ENCODE results near the gene RAET1L. TPM values are rescaled to one million over a fixed set of nuclear protein-coding genes. Genes with fewer than 3 reads are reported as not detected.
A peak's percentile ranks its signal among the peaks of the same experiment; 100 is the strongest.
"Not testable (repeated sequence)": the region's sequence is repeated elsewhere in the genome, so short reads cannot be mapped to it uniquely, and the experiment has no call there.

The RAET1L gene
- total and polyA plus RNA-seq, 4 experiments from 2014 or later: not detected

DNA sequence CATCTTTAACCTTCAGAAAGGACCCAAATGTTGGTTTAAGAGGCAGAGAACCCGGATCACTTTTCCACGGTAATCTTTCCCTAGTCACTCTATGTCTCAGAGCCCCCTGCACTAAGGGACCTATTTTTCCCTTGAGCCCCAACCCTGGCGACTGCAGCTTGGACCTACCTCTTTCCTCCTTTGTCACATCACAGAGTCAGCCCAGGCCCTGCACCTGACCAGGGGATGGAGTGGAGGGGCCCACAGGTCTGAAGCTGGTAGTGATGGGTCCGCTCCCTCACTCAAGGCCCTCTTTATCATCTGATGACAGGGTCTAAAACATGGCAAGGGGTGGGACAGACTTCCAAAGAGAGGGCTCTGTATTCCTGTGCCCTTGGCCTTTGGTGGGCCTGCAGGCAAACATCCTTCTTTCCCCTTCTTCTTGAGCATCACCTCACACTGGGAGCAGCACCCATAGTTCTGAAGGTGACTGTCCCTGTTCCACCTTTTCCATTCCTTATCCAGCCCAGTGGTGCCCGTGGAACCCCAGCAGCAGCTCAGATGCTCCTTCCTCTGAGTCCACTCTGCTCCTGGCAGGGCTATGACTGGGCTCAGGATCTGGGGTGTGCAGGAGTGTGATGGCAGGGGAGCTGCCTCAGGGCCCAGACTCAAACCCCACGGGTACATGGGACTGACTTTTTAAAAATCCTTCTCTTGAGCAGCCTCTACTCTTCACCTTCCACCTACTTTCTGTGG lies 6.3 kb downstream of the RAET1L start:
- H3K27me3 Mint-ChIP-seq: peaks cover 37 to 55% of the 10 kb centered on the region in 2 donors
- DNase-seq: no peak
- Histone ChIP-seq H3K4me1 (ENCODE audit: insufficient read depth, low read length) (peaks cover 8% of the 10 kb centered on the region), H3K27ac (ENCODE audit: low read depth, low read length) (no peak overlapping the region), H3K4me3 (ENCODE audit: low read length in 2 of 2) (no peak overlapping the region), H3K36me3 (ENCODE audit: insufficient read depth, low read length) (no peaks in the 10 kb centered on the region), H3K9me3 (ENCODE audit: control insufficient read depth in 1 of 2, low read length in 2 of 2) (no peaks in the 10 kb centered on the region), H3K27me3 (ENCODE audit: insufficient read depth, low read length) (peaks cover 9% of the 10 kb centered on the region)
- no peak overlapping the region for H3K4me3 Mint-ChIP-seq
- H3K9me3 Mint-ChIP-seq: no peaks in the 10 kb centered on the region
- intact Hi-C loops (cut with micrococcal nuclease): no loop called here
- no peaks in the 10 kb centered on the region for H3K36me3 Mint-ChIP-seq
- CTCF ChIA-PET (ENCODE audit: partially characterized antibody): interaction anchor here (3.4 kb wide), 1 partner anchor 87 kb away, joined by 25 read pairs; no protein-coding TSS in a partner anchor
- peaks cover 6 to 24% (median 8%) of the 10 kb centered on the region in 4 donors for H3K4me1 Mint-ChIP-seq
- no peak overlapping the region for H3K27ac Mint-ChIP-seq
- POLR2A ChIA-PET (ENCODE audit: partially characterized antibody): no interaction called here

DNA sequence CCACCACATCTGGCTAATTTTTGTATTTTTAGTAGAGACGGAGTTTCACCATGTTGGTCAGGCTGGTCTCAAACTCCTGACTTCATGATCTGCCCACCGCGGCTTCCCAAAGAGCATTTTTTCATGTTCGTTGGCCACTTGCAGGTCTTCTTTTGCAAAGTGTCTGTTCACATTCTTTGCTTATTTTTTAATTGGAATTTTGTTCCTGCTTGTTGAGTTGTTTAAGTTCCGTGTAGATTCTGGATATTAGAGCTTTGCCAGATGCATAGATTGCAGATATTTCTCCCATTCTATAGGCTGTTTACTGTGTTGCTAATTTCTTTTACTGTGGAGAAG lies 8.2 kb downstream of the RAET1L start:
- not testable (repeated sequence) for H3K9me3 Mint-ChIP-seq; H3K36me3 ChIP-seq (ENCODE audit: insufficient read depth, low read length); H3K27ac Mint-ChIP-seq; H3K9me3 ChIP-seq (ENCODE audit: control insufficient read depth in 1 of 2, low read length in 2 of 2); H3K4me1 ChIP-seq (ENCODE audit: insufficient read depth, low read length); H3K4me3 ChIP-seq (ENCODE audit: low read length in 2 of 2); H3K4me3 Mint-ChIP-seq; H3K36me3 Mint-ChIP-seq; H3K27ac ChIP-seq (ENCODE audit: low read depth, low read length); DNase-seq
- Mint-ChIP-seq H3K27me3 (peaks cover 50 to 62% of the 10 kb centered on the region in 2 donors), H3K4me1 (peaks cover 8 to 28% (median 12%) of the 10 kb centered on the region in 4 donors)
- ChIA-PET POLR2A (ENCODE audit: partially characterized antibody) (interaction anchor here (1.0 to 1.3 kb wide), 2 partner anchors 79 to 81 kb away, joined by 3 to 4 read pairs; no protein-coding TSS in a partner anchor), CTCF (ENCODE audit: partially characterized antibody) (interaction anchor here (0.7 to 3.4 kb wide), 17 partner anchors 8 to 193 kb away, joined by 3 to 28 read pairs (median 7); partner anchors contain the start of gene RAET1L)
- peaks cover 19% of the 10 kb centered on the region for H3K27me3 ChIP-seq (ENCODE audit: insufficient read depth, low read length)
- intact Hi-C loops (cut with micrococcal nuclease): loop anchor here (2.0 kb wide), 2 partner anchors 182 to 452 kb away; no protein-coding TSS in a partner anchor

DNA sequence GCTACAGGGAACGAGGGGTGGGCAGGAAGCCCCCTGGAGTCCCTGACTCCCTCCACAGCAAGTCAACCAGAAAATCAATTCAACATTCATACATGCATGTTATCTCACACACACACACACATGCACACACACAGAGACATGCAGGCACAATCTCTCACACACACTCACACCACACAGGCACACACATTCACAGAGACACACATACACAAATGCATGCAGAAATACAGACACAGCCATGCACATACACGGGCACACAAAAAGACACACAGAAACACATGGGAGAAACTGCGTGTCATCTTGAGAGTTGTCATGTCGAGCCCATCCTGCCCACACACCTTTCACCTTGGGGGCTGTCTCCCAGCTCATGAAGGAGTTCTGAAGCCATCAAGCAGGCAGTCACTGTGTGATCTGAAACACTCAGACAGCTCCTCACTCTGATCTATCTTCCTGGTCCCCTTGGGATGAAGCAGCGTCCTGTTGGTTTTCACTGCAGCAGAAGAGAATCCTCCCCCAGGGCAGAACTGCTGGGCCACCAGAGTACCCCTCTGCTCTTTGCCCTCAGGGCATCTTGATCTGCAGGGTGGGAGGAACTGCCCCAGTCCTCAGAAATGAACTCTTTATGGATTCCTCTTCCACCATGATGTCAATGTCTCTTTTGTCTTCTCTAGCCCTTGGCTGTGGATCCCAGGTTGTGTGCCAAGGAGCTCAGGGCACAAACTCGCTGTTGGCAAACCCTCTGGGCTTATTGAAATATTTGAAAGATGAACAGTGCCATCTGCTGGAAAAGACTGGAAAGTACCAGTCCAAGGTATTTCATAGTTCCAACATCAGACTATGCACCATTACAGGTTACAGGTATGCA lies 8.8 kb downstream of the RAET1L start:
- ChIA-PET POLR2A (ENCODE audit: partially characterized antibody) (interaction anchor here (0.8 to 1.3 kb wide), 3 partner anchors 9 to 80 kb away, joined by 3 to 4 read pairs (median 3); no protein-coding TSS in a partner anchor), CTCF (ENCODE audit: partially characterized antibody) (interaction anchor here (0.6 to 3.4 kb wide), 19 partner anchors 9 to 193 kb away, joined by 3 to 28 read pairs (median 6); partner anchors contain the start of gene RAET1L)
- Histone ChIP-seq H3K4me3 (ENCODE audit: low read length in 2 of 2) (no peak overlapping the region), H3K36me3 (ENCODE audit: insufficient read depth, low read length) (no peaks in the 10 kb centered on the region), H3K4me1 (ENCODE audit: insufficient read depth, low read length) (peaks cover 8% of the 10 kb centered on the region), H3K27me3 (ENCODE audit: insufficient read depth, low read length) (peaks cover 19% of the 10 kb centered on the region), H3K27ac (ENCODE audit: low read depth, low read length) (no peak overlapping the region), H3K9me3 (ENCODE audit: control insufficient read depth in 1 of 2, low read length in 2 of 2) (no peaks in the 10 kb centered on the region)
- Mint-ChIP-seq H3K9me3 (no peaks in the 10 kb centered on the region), H3K4me1 (peaks cover 8 to 28% (median 12%) of the 10 kb centered on the region in 4 donors), H3K27ac (peak overlapping the region in 3 of 7 donors; percentile 32 to 50 (median 47)), H3K4me3 (peak overlapping the region in 2 of 8 donors; percentile 13 to 26), H3K36me3 (no peaks in the 10 kb centered on the region), H3K27me3 (peaks cover 52 to 66% of the 10 kb centered on the region in 2 donors)
- intact Hi-C loops (cut with micrococcal nuclease): loop anchor here (1.0 to 2.0 kb wide), 3 partner anchors 82 to 452 kb away; no protein-coding TSS in a partner anchor
- DNase-seq: peak; percentile 60 to 79 (median 72)

DNA sequence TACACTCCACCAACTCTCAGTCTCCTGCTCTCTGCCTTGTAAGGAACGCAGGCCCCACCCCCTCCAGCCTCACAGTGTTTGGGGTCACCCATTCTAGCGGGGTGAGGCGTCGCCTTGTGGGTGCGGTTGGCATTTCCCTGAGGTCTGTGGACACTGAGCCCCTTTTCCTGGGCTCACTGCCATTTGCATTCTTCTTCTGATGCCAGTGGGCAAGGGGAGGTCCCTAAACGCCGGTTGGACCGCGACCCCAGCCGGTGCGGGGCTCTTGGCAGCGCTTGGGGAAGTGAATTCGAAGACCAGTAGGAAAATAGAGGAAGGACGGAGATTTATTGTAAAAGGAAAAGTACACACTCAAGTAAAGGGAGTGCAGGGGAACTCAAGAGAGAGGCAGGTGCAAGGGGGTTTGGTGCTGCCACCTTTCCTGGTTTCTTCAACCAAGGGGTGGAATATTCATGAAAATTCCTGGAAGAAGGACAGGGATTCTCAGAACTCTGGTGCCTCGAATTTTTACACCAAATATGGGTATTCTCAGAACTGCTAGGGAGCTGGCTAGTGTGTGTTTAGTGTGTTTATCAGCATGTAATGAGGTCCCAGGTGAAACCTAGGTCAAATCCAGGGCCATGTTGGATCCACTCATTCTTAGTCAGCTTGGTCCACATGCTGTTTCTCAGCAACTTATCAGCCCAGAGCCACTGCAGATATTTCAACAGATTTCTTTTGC lies 9.9 kb downstream of the RAET1L start:
- H3K4me3 ChIP-seq (ENCODE audit: low read length in 2 of 2); H3K36me3 ChIP-seq (ENCODE audit: insufficient read depth, low read length); POLR2A ChIA-PET (ENCODE audit: partially characterized antibody); H3K27ac ChIP-seq (ENCODE audit: low read depth, low read length); H3K4me1 ChIP-seq (ENCODE audit: insufficient read depth, low read length); H3K9me3 Mint-ChIP-seq; DNase-seq; H3K36me3 Mint-ChIP-seq; CTCF ChIA-PET (ENCODE audit: partially characterized antibody); H3K9me3 ChIP-seq (ENCODE audit: control insufficient read depth in 1 of 2, low read length in 2 of 2): not testable (repeated sequence)
- H3K27ac Mint-ChIP-seq: peak overlapping the region in 1 of 7 donors; percentile 32
- H3K4me3 Mint-ChIP-seq: peak overlapping the region in 5 of 8 donors; percentile 30 to 57 (median 45)
- peaks cover 22% of the 10 kb centered on the region for H3K27me3 ChIP-seq (ENCODE audit: insufficient read depth, low read length)
- H3K4me1 Mint-ChIP-seq: peaks cover 8 to 28% (median 12%) of the 10 kb centered on the region in 4 donors
- intact Hi-C loops (cut with micrococcal nuclease): loop anchor here (1.0 to 2.0 kb wide), 3 partner anchors 81 to 451 kb away; no protein-coding TSS in a partner anchor
- peaks cover 60 to 67% of the 10 kb centered on the region in 2 donors for H3K27me3 Mint-ChIP-seq

DNA sequence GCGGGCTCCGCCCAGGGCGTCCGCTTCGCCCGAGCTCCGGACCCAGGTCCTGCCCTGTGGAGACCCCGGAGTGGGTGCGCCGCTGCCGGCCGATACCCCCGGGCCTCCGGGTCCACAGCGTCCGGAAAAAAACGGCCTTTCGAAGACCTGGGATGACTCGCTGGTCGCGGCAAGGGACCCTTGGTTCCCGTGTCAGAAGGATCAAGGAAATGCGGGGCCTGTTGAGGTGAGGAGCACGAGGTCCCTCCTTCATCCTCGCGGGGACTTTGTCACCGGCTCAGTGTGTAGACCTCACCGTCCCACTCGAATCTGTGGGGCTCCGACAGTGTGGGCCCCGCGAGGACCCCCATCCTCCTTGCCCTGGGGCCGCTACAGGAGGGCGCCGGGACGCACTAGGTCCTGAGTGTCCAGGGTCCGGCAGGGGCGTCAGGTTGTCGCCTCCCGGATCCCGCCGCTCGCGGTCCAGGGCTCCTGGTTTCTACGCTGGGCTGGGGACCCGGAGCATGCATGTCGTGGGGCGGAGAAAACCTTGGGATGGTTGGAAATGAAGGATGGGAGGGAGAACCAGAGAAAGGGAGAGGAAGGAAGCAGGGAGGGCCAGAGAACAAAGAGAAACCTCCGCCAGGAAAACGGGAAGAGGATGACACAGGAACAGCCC lies 10.6 kb downstream of the RAET1L start:
- intact Hi-C loops (cut with micrococcal nuclease); H3K36me3 Mint-ChIP-seq; H3K9me3 Mint-ChIP-seq; DNase-seq; H3K27ac Mint-ChIP-seq; H3K4me1 ChIP-seq (ENCODE audit: insufficient read depth, low read length); H3K4me3 ChIP-seq (ENCODE audit: low read length in 2 of 2); CTCF ChIA-PET (ENCODE audit: partially characterized antibody); POLR2A ChIA-PET (ENCODE audit: partially characterized antibody); H3K9me3 ChIP-seq (ENCODE audit: control insufficient read depth in 1 of 2, low read length in 2 of 2); H3K27ac ChIP-seq (ENCODE audit: low read depth, low read length); H3K36me3 ChIP-seq (ENCODE audit: insufficient read depth, low read length): not testable (repeated sequence)
- Mint-ChIP-seq H3K27me3 (peaks cover 67 to 72% of the 10 kb centered on the region in 2 donors), H3K4me3 (peak overlapping the region in 3 of 8 donors; percentile 30 to 57 (median 47)), H3K4me1 (peaks cover 8 to 28% (median 12%) of the 10 kb centered on the region in 4 donors)
- peaks cover 22% of the 10 kb centered on the region for H3K27me3 ChIP-seq (ENCODE audit: insufficient read depth, low read length)

DNA sequence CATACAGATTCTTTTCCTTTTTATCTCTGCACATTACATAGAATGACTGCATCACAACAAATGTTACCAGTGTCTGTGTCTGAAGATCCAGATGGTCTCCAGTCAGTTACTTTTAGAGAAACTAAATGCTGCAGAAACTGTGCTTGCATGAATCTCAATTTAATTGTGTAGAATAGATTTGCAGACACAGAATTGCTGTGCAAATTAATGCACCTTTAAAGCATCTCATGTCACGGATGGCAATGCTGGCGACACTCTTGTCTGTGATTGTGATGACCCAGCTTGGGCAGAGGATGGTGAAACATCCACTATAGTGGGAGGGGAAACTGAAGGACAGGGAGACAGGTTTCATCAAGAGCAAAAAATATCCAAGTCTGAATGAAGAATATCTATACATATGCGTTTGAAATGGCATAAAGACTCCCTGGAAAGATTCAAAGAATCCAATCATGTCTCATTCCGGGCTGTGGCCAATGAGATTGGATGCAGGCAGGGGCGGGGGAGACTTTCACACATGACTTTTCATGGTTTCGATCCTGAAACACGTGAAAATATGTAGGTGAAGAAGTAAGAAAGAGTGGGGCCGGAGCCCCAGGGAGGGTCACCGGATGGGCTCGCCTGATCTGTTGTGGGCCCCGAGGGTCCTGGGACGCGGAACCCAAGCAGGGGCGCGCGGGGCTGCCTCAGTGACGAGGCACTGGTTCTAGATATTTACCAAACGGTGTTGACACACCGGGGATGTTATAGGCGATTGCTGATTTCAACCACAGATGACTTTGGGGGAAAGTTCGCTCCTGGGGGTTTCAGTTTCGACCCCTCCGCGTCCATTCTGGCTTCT lies 11.3 kb downstream of the RAET1L start:
- DNase-seq; H3K27ac Mint-ChIP-seq; H3K27ac ChIP-seq (ENCODE audit: low read depth, low read length); H3K36me3 ChIP-seq (ENCODE audit: insufficient read depth, low read length); H3K4me3 ChIP-seq (ENCODE audit: low read length in 2 of 2); H3K4me1 ChIP-seq (ENCODE audit: insufficient read depth, low read length); POLR2A ChIA-PET (ENCODE audit: partially characterized antibody); CTCF ChIA-PET (ENCODE audit: partially characterized antibody); intact Hi-C loops (cut with micrococcal nuclease); H3K9me3 Mint-ChIP-seq; H3K36me3 Mint-ChIP-seq; H3K9me3 ChIP-seq (ENCODE audit: control insufficient read depth in 1 of 2, low read length in 2 of 2): not testable (repeated sequence)
- H3K27me3 ChIP-seq (ENCODE audit: insufficient read depth, low read length): peaks cover 22% of the 10 kb centered on the region
- peaks cover 8 to 28% (median 12%) of the 10 kb centered on the region in 4 donors for H3K4me1 Mint-ChIP-seq
- H3K4me3 Mint-ChIP-seq: peak overlapping the region in 7 of 8 donors; percentile 15 to 76 (median 69)
- peaks cover 68 to 73% of the 10 kb centered on the region in 2 donors for H3K27me3 Mint-ChIP-seq
